ENCODE measurements around the gene UAP1L1.

UAP1L1 gene

DNA sequence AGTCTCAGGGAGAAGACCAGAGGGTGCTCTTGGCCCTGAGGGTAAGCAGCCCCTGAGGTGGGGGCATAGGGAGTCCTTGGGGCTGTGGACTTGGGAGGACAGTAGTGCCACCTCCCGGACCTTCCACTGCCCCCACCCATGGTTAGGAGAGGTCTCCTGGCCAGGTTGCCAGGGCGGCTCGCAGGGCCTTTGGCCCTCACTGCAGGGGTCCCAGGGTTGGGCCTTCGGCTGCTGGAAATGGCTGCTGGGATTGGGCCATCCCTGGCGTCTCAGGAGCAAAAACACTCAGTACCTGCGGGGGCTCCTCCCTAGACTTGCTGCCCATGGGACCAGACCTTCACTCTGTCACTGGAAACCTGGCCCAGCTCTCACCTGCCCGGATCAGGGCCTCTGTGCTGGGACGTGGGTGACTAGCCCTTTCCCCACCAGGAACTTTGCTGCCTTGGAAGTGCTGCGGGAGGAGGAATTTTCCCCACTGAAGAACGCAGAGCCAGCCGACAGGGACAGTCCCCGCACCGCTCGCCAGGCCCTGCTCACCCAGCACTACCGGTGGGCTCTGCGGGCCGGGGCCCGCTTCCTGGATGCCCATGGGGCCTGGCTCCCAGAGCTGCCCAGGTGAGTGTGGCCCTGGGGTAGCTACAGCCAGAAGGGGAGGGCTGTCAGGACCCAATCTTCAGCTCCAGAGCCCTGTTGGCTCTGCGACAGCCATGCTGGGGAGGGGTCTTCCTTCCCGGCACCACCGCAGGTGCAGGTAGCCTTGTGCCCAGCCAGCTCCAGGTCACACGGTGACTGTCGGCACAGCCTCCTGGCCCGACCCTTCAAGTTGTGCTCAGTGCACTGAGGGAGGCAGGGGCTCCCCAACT lies 3.2 kb downstream of the UAP1L1 start:
- no peak overlapping the region for H3K4me3 ChIP-seq (ENCODE audit: low read depth, low read length)
- no peak overlapping the region for H3K27ac ChIP-seq (ENCODE audit: low read depth, low read length)
- H3K36me3 ChIP-seq (ENCODE audit: control insufficient read depth, insufficient read depth, low read length), result peaks cover 5% of the 10 kb centered on the region; the same call in 1 of the 2 replicates
- no peaks in the 10 kb centered on the region for H3K9me3 ChIP-seq (ENCODE audit: control insufficient read depth, insufficient read depth, low read length)
- peaks cover 11% of the 10 kb centered on the region for H3K4me1 ChIP-seq (ENCODE audit: control insufficient read depth, insufficient read depth, low read length)
- H3K9ac ChIP-seq (ENCODE audit: low read depth, low read length), result no peak overlapping the region
- peaks cover 33% of the 10 kb centered on the region for H3K27me3 ChIP-seq (ENCODE audit: control insufficient read depth, insufficient read depth, low read length)

DNA sequence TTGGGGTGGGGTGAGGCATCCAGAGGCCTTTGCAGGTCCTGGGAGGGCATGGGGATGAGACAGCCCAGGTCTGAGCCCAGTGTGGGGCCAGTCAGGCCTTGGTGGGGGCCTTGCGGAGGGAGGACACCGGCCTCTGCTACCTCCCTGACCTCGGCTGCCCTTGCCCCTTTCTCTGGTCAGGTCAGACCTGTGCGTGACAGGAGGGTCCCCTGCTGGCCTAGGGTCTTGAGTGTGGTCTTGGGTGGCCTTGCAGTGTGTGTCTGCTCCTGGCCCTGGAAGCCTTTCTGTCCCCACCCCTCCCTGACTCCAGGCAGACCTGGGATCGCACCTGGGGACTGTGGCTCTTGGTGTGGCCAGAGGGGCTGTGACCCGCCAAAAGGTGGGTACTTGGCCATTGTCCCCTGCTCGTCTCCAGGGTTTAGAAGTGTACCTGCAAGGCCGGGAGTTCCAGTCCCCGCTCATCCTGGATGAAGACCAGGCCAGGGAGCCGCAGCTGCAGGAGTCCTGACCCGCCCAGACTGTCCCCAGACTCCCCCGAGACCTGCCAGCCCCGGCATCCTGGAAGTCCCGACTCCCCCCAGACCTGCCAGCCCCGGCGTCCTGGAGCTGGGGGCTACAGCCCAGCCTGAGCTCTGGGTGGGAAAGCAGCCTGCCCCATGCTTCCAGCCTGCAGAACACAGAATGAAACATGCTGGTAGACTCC lies 5.1 kb downstream of the UAP1L1 start:
- H3K27me3 ChIP-seq (ENCODE audit: control insufficient read depth, insufficient read depth, low read length), result peaks cover 31% of the 10 kb centered on the region
- H3K4me3 ChIP-seq (ENCODE audit: low read depth, low read length), result no peak overlapping the region
- no peak overlapping the region for H3K9ac ChIP-seq (ENCODE audit: low read depth, low read length)
- no peak overlapping the region for H3K27ac ChIP-seq (ENCODE audit: low read depth, low read length)
- H3K36me3 ChIP-seq (ENCODE audit: control insufficient read depth, insufficient read depth, low read length), result peaks cover 5% of the 10 kb centered on the region; the same call in 1 of the 2 replicates
- H3K4me1 ChIP-seq (ENCODE audit: control insufficient read depth, insufficient read depth, low read length), result 0 out of 2 replicates have a peak, but pooled peaks cover 7% of the 10 kb centered on the region
- H3K9me3 ChIP-seq (ENCODE audit: control insufficient read depth, insufficient read depth, low read length), result no peaks in the 10 kb centered on the region

DNA sequence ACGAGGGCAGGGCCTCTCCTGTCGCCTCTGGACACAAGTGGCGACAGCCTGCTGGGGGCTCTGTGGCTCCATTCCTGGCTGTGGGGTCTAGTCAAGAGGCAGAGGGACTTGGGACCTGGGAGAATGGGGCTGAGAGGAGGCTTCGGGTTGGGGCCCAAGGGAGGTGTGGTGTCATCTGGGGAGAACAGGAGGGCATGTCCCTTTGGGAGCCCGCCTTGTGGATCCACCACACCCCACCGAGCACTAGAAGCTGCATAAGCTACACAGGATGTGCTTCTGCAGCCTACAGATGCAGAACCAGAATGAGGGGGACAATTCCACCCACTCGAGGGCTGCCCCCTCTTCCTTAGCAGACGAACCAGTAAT lies 5.6 kb downstream of the UAP1L1 start:
- H3K36me3 ChIP-seq (ENCODE audit: control insufficient read depth, insufficient read depth, low read length), result peaks cover 5% of the 10 kb centered on the region; the same call in 1 of the 2 replicates
- H3K27ac ChIP-seq (ENCODE audit: low read depth, low read length), result peak overlapping the region; percentile 4
- no peak overlapping the region for H3K4me3 ChIP-seq (ENCODE audit: low read depth, low read length)
- no peak overlapping the region for H3K9ac ChIP-seq (ENCODE audit: low read depth, low read length)
- peaks cover 9% of the 10 kb centered on the region; the same call in 1 of the 2 replicates for H3K4me1 ChIP-seq (ENCODE audit: control insufficient read depth, insufficient read depth, low read length)
- H3K27me3 ChIP-seq (ENCODE audit: control insufficient read depth, insufficient read depth, low read length), result peaks cover 27% of the 10 kb centered on the region
- H3K9me3 ChIP-seq (ENCODE audit: control insufficient read depth, insufficient read depth, low read length), result no peaks in the 10 kb centered on the region

DNA sequence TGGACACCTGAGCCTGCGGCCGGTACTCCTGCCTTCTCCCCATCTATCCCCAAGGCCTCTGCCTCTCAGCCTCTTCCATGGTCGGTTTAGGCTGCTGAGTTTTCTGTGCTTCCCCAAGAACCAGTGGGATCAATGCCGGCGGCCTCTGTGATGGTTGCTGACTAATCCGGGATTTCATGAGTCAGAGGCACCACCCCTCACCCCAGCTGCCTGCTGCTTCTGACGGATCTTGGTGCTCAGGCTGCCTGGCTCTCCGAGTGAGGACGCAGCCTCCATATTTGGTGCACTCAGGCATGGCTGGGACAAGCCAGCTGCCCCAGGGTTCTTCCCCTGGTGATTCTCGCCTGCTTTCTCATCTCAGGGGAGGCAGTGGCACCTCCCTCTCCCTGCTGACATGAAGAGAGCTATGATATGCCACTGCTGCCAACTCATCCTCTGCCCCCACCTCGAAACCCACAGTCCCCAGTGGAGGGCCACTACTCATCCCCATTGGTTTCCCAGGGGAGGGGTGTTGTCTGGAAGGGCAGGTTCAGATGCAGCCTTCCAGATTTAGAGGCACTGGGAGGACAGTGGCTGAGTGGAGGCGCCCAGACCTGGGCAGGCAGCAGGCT lies 6.2 kb downstream of the UAP1L1 start:
- Histone ChIP-seq H3K4me1 (ENCODE audit: control insufficient read depth, insufficient read depth, low read length) (peaks cover 9% of the 10 kb centered on the region; the same call in 1 of the 2 replicates), H3K36me3 (ENCODE audit: control insufficient read depth, insufficient read depth, low read length) (peaks cover 9% of the 10 kb centered on the region; the same call in 1 of the 2 replicates), H3K9ac (ENCODE audit: low read depth, low read length) (no peak overlapping the region), H3K27ac (ENCODE audit: low read depth, low read length) (peak overlapping the region; percentile 21), H3K27me3 (ENCODE audit: control insufficient read depth, insufficient read depth, low read length) (peaks cover 21% of the 10 kb centered on the region), H3K9me3 (ENCODE audit: control insufficient read depth, insufficient read depth, low read length) (no peaks in the 10 kb centered on the region), H3K4me3 (ENCODE audit: low read depth, low read length) (no peak overlapping the region)

DNA sequence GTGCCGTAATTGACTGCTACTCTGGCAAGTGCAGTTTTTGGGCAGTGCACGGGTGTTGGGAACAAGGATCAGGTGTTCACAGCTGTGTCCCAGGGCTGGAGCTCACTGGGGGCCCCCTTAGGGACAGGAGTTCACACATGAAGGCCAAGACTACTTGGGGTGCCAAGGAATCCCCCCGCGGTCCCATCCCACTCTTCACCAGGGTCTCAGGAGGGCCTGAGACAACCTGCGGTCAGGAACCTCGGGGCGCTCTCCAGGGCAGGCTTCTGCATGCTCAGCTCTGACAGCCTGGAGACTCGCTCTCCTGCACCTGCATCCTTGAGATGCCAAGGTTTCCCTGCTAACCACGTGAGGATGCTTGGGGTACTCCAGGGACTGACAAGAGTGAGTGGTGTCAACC lies 7.2 kb downstream of the UAP1L1 start:
- Histone ChIP-seq H3K9me3 (ENCODE audit: control insufficient read depth, insufficient read depth, low read length) (no peaks in the 10 kb centered on the region), H3K27me3 (ENCODE audit: control insufficient read depth, insufficient read depth, low read length) (peaks cover 11% of the 10 kb centered on the region), H3K9ac (ENCODE audit: low read depth, low read length) (no peak overlapping the region), H3K4me1 (ENCODE audit: control insufficient read depth, insufficient read depth, low read length) (peaks cover 5% of the 10 kb centered on the region; the same call in 1 of the 2 replicates), H3K27ac (ENCODE audit: low read depth, low read length) (no peak overlapping the region), H3K36me3 (ENCODE audit: control insufficient read depth, insufficient read depth, low read length) (peaks cover 12% of the 10 kb centered on the region; the same call in 1 of the 2 replicates), H3K4me3 (ENCODE audit: low read depth, low read length) (no peak overlapping the region)

DNA sequence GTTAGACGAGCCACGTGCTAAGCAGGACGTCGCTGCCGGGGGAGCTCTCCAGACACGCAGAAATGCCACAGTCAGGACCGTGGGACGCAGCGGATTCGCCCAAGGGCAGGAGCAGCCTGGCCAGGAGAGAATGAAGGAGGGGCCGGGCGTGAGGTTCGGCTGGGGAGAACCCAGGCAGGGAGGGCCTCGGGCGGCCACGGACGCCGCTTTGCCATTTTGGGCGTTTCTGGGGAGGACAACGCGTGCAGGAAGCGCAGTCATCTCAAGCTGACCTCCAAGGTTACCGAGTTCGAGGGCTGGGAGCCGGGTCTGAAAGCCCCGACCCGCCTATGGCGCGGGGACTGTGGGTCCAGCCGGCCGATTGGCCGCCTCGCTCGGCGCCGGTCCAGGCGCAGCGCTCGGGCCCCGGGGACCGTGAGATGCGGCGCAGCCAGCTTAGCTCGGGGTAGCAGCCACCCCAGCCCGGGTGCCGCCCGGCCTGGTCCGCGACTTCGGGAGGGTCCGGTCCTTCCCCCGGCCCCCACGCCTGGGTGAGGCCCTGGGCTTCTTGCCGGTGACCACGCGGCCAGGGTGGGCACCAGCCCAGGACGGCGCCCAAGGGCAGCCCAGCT lies 8.7 kb downstream of the UAP1L1 start:
- Histone ChIP-seq H3K4me1 (ENCODE audit: control insufficient read depth, insufficient read depth, low read length) (peaks cover 5% of the 10 kb centered on the region; the same call in 1 of the 2 replicates), H3K27me3 (ENCODE audit: control insufficient read depth, insufficient read depth, low read length) (peaks cover 7% of the 10 kb centered on the region; the same call in 1 of the 2 replicates), H3K27ac (ENCODE audit: low read depth, low read length) (peak overlapping the region; percentile 27), H3K36me3 (ENCODE audit: control insufficient read depth, insufficient read depth, low read length) (peaks cover 16% of the 10 kb centered on the region; the same call in 1 of the 2 replicates), H3K9ac (ENCODE audit: low read depth, low read length) (peak overlapping the region; percentile 66), H3K9me3 (ENCODE audit: control insufficient read depth, insufficient read depth, low read length) (no peaks in the 10 kb centered on the region), H3K4me3 (ENCODE audit: low read depth, low read length) (peak overlapping the region; percentile 77)

DNA sequence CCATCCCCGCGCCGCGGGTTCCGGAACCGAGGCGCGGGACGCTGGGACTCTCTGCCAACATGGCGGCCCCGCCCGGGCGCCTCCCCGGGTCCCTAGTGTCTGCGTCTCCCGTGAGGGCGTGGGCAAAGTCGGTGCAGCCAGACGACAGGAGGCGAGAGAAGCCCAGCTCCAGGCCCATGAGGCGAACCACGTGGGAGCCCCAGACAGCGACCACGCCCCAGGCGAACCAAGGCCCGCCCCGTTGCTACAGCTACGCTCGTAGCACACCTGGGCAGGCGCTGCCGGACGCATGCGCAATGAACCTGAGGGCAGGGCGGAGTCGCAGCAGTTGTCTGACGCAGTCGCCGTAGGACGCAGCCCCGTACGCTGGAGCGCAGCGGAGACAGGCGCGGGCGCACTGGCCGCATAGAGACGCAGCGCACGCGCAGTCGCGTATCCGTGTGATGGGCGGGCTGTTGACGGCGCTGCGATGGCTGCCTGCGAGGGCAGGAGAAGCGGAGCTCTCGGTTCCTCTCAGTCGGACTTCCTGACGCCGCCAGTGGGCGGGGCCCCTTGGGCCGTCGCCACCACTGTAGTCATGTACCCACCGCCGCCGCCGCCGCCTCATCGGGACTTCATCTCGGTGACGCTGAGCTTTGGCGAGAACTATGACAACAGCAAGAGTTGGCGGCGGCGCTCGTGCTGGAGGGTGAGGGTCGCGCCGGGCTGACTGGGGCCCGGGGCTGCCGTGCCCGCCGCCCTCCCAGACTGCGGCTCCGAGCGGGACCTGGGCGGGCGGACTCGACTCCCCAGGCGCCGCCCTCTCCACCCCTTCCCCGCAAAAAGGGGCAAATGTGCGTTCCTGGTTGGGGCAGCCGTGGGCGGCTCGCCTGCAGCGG lies 9.5 kb downstream of the UAP1L1 start, which contains the start of gene MAN1B1:
Gene MAN1B1 (plus strand): TSS at position 455 of the 878 bp plus-strand sequence. CDS start 15 bp downstream, at position 470.
- H3K4me1 ChIP-seq (ENCODE audit: control insufficient read depth, insufficient read depth, low read length), result peaks cover 5% of the 10 kb centered on the region; the same call in 1 of the 2 replicates
- H3K4me3 ChIP-seq (ENCODE audit: low read depth, low read length), result peak within 1 kb of the TSS; percentile 77
- H3K9ac ChIP-seq (ENCODE audit: low read depth, low read length), result peak within 1 kb of the TSS; percentile 66
- H3K27me3 ChIP-seq (ENCODE audit: control insufficient read depth, insufficient read depth, low read length), result peaks cover 7% of the 10 kb centered on the region; the same call in 1 of the 2 replicates
- H3K27ac ChIP-seq (ENCODE audit: low read depth, low read length), result peak within 1 kb of the TSS; percentile 83
- H3K9me3 ChIP-seq (ENCODE audit: control insufficient read depth, insufficient read depth, low read length), result no peaks in the 10 kb centered on the region
- peaks cover 20% of the 10 kb centered on the region for H3K36me3 ChIP-seq (ENCODE audit: control insufficient read depth, insufficient read depth, low read length)

DNA sequence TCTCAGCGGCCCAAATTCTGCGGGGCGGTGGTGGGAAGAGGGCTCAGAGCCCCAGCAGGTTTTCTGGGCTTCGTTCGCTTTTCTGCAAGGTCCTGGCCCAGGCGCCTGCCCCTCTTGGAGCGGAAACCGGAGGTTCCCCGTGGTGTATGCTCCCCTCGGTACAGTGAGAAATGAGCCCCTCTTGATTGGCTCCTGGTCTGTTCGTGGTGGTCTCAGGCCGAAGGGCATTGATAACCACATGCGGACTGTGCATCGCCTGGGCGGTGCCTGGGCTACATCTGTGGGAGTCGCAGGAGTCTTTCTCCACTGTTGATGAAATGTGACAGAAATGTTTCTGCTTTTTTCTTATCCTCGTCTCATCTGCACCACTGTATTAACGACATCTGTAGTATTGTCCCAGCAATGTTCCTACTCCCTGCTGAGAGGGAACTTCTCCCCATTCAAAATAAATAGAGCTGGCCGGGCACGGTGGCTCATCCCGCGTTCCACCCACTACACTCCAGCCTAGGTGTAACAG lies 10.2 kb downstream of the UAP1L1 start:
- Histone ChIP-seq H3K4me3 (ENCODE audit: low read depth, low read length) (peak overlapping the region; percentile 77), H3K9me3 (ENCODE audit: control insufficient read depth, insufficient read depth, low read length) (no peaks in the 10 kb centered on the region), H3K27ac (ENCODE audit: low read depth, low read length) (peak overlapping the region; percentile 83), H3K27me3 (ENCODE audit: control insufficient read depth, insufficient read depth, low read length) (peaks cover 7% of the 10 kb centered on the region; the same call in 1 of the 2 replicates), H3K4me1 (ENCODE audit: control insufficient read depth, insufficient read depth, low read length) (peaks cover 5% of the 10 kb centered on the region; the same call in 1 of the 2 replicates), H3K9ac (ENCODE audit: low read depth, low read length) (peak overlapping the region; percentile 29; the same call in 1 of the 2 replicates), H3K36me3 (ENCODE audit: control insufficient read depth, insufficient read depth, low read length) (peaks cover 23% of the 10 kb centered on the region)

DNA sequence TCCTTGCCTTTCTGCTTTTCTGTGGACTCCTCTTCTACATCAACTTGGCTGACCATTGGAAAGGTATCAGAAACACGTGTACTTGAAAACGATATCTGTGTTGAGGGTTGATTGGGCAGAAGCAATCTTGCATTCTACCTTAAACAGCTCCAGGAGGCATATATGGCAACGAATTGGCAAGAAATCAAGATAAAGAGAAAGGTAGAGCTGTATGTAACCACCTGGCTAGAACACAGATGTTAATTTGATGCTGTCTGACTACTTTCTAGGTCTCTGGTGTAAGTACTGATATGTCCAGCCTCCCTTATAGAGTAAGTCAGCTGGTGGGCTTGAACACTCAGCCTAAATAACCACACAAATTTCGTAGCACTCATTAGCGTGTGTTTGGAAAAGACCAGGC lies 10.8 kb downstream of the UAP1L1 start:
- no peak overlapping the region for H3K4me3 ChIP-seq (ENCODE audit: low read depth, low read length)

More for the DNA sequence above, 10.8 kb downstream of the UAP1L1 start:
- H3K27me3 ChIP-seq (ENCODE audit: control insufficient read depth, insufficient read depth, low read length), result peaks cover 7% of the 10 kb centered on the region; the same call in 1 of the 2 replicates
- peaks cover 5% of the 10 kb centered on the region; the same call in 1 of the 2 replicates for H3K4me1 ChIP-seq (ENCODE audit: control insufficient read depth, insufficient read depth, low read length)
- H3K9me3 ChIP-seq (ENCODE audit: control insufficient read depth, insufficient read depth, low read length), result no peaks in the 10 kb centered on the region
- no peak overlapping the region for H3K9ac ChIP-seq (ENCODE audit: low read depth, low read length)
- H3K36me3 ChIP-seq (ENCODE audit: control insufficient read depth, insufficient read depth, low read length), result peaks cover 27% of the 10 kb centered on the region
- H3K27ac ChIP-seq (ENCODE audit: low read depth, low read length), result no peak overlapping the region
